ENCODE data around the gene CADM2.

CADM2 gene

DNA sequence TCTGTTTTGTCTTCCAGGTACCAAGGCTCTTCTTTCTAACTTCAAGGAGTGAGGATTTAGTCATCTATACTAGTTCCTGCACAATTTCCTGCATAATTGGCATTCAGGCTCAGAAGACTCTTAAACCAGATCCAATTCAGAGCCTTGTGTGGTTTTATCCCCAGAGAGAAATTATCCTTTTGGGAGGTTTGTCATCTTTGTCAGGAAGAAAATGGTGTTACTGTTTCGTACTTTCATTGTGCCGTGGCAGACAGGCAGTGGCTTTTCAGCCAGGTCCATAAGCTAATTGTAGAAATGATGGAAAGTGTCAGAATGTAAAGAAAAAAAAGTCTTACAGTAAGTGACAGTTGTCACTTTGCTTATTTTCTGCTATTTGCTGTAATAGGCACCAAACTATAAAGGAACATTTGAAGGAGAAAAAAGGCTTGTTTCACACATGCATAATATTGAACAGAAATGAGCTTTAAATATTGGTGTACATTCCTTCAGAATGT is 82.8 kb downstream of the CADM2 start:
- Histone ChIP-seq H2BK5ac (ENCODE audit: low read depth, low read length, poor library complexity, severe bottlenecking) (no peak overlapping the region), H3K9ac (ENCODE audit: low read length) (no peak overlapping the region), H3K27ac (ENCODE audit: low read length, poor library complexity, severe bottlenecking) (no peak overlapping the region), H3K14ac (ENCODE audit: low read length in 2 of 2) (no peak overlapping the region), H4K8ac (ENCODE audit: low read length) (no peak overlapping the region), H3K36me3 (ENCODE audit: control insufficient read depth in 1 of 2, insufficient read depth in 2 of 2, low read depth in 1 of 2, low read length in 2 of 2) (no peaks in the 10 kb centered on the region), H3K23ac (ENCODE audit: low read length in 2 of 2) (no peak overlapping the region), H3K4me3 (ENCODE audit: insufficient read depth in 1 of 2, low read depth in 1 of 2, low read length in 2 of 2) (no peak overlapping the region), H3K27me3 (ENCODE audit: control insufficient read depth in 1 of 2, insufficient read depth in 1 of 2, low read length in 2 of 2) (no peaks in the 10 kb centered on the region), H2BK120ac (ENCODE audit: low read depth, low read length) (no peak overlapping the region), H3K4me1 (ENCODE audit: control insufficient read depth, insufficient read depth, low read depth, low read length) (no peaks in the 10 kb centered on the region), H3K9me3 (ENCODE audit: control insufficient read depth, low read length) (no peaks in the 10 kb centered on the region), H3K79me1 (replicated peaks; ENCODE audit: low read length, poor library complexity, severe bottlenecking) (no peaks in the 10 kb centered on the region), H2BK15ac (ENCODE audit: low read depth, poor library complexity, severe bottlenecking) (no peak overlapping the region), H4K91ac (ENCODE audit: low read length) (no peak overlapping the region), H2BK12ac (ENCODE audit: low read length in 2 of 2) (no peak overlapping the region), H2AFZ (ENCODE audit: low read depth, low read length) (no peak overlapping the region), H3K4me2 (ENCODE audit: low read length, poor library complexity, severe bottlenecking) (no peak overlapping the region), H3K4ac (ENCODE audit: low read depth in 1 of 2, low read length in 2 of 2) (no peak overlapping the region), H2AK5ac (ENCODE audit: low read length, severe bottlenecking) (no peak overlapping the region), H3K18ac (ENCODE audit: low read depth in 1 of 2, low read length in 2 of 2) (no peak overlapping the region)
- 83% methylated on average over 2 of the region's 2 CpGs for WGBS
- DNase-seq: no peak

DNA sequence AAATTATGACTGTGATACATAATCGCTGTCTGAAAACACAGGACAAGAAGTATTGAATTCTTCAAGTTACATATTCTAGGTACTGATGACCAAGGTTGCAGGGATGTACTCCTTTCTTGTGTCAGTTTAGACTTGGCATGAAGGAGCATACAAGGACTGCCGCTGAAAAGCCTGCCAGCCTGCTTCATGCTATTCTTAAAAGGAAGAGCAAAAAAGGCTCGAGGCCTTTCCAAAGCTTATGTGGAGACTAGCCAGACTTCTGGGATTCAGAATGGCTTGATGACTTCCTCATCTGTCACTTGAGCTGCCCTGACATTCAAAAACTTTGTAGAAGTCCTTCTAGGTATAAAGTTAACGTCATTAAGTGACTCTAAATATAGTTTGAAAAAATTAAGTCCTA is 92.0 kb downstream of the CADM2 start:
- Histone ChIP-seq H2BK15ac (ENCODE audit: low read depth, poor library complexity, severe bottlenecking) (no peak overlapping the region), H3K4me1 (ENCODE audit: control insufficient read depth, insufficient read depth, low read depth, low read length) (no peaks in the 10 kb centered on the region), H3K23ac (ENCODE audit: low read length in 2 of 2) (no peak overlapping the region), H3K27ac (ENCODE audit: low read length, poor library complexity, severe bottlenecking) (no peak overlapping the region), H3K9me3 (ENCODE audit: control insufficient read depth, low read length) (no peaks in the 10 kb centered on the region), H2AK5ac (ENCODE audit: low read length, severe bottlenecking) (no peak overlapping the region), H3K4ac (ENCODE audit: low read depth in 1 of 2, low read length in 2 of 2) (no peak overlapping the region), H3K18ac (ENCODE audit: low read depth in 1 of 2, low read length in 2 of 2) (no peak overlapping the region), H2BK12ac (ENCODE audit: low read length in 2 of 2) (no peak overlapping the region), H2BK120ac (ENCODE audit: low read depth, low read length) (no peak overlapping the region), H2AFZ (ENCODE audit: low read depth, low read length) (no peak overlapping the region), H4K91ac (ENCODE audit: low read length) (no peak overlapping the region), H2BK5ac (ENCODE audit: low read depth, low read length, poor library complexity, severe bottlenecking) (no peak overlapping the region), H3K36me3 (ENCODE audit: control insufficient read depth in 1 of 2, insufficient read depth in 2 of 2, low read depth in 1 of 2, low read length in 2 of 2) (no peaks in the 10 kb centered on the region), H3K27me3 (ENCODE audit: control insufficient read depth in 1 of 2, insufficient read depth in 1 of 2, low read length in 2 of 2) (no peaks in the 10 kb centered on the region), H3K4me3 (ENCODE audit: insufficient read depth in 1 of 2, low read depth in 1 of 2, low read length in 2 of 2) (no peak overlapping the region), H3K9ac (ENCODE audit: low read length) (no peak overlapping the region), H3K79me1 (replicated peaks; ENCODE audit: low read length, poor library complexity, severe bottlenecking) (no peaks in the 10 kb centered on the region), H3K14ac (ENCODE audit: low read length in 2 of 2) (no peak overlapping the region), H4K8ac (ENCODE audit: low read length) (no peak overlapping the region), H3K4me2 (ENCODE audit: low read length, poor library complexity, severe bottlenecking) (no peak overlapping the region)
- no peak for DNase-seq
- WGBS: 53% methylated on average over 2 of the region's 4 CpGs

DNA sequence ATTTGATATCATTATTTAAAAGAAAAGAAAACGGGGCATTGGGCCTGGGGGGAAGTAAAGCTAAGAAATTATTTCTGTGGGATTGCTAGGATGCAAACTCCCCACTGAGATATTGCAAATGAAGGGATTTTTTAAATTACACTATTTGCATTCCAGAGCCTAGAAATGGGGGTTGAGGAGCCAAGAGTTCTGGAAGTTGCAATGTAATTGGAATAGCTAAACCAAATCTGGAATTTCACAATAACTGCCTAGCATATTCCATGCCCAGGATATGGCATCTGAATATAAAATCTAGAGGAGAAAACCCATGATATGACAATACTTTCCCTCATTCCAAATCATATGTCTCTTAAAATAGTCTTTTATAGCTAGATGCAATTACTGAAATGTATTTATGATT is 93.0 kb downstream of the CADM2 start:
- Histone ChIP-seq H3K18ac (ENCODE audit: low read depth in 1 of 2, low read length in 2 of 2) (no peak overlapping the region), H2AFZ (ENCODE audit: low read depth, low read length) (no peak overlapping the region), H3K27me3 (ENCODE audit: control insufficient read depth in 1 of 2, insufficient read depth in 1 of 2, low read length in 2 of 2) (no peaks in the 10 kb centered on the region), H2BK15ac (ENCODE audit: low read depth, poor library complexity, severe bottlenecking) (no peak overlapping the region), H3K4me3 (ENCODE audit: insufficient read depth in 1 of 2, low read depth in 1 of 2, low read length in 2 of 2) (no peak overlapping the region), H4K8ac (ENCODE audit: low read length) (no peak overlapping the region), H3K9me3 (ENCODE audit: control insufficient read depth, low read length) (no peaks in the 10 kb centered on the region), H2AK5ac (ENCODE audit: low read length, severe bottlenecking) (no peak overlapping the region), H3K4me2 (ENCODE audit: low read length, poor library complexity, severe bottlenecking) (no peak overlapping the region), H2BK5ac (ENCODE audit: low read depth, low read length, poor library complexity, severe bottlenecking) (no peak overlapping the region), H3K14ac (ENCODE audit: low read length in 2 of 2) (no peak overlapping the region), H3K36me3 (ENCODE audit: control insufficient read depth in 1 of 2, insufficient read depth in 2 of 2, low read depth in 1 of 2, low read length in 2 of 2) (no peaks in the 10 kb centered on the region), H3K23ac (ENCODE audit: low read length in 2 of 2) (no peak overlapping the region), H3K4me1 (ENCODE audit: control insufficient read depth, insufficient read depth, low read depth, low read length) (no peaks in the 10 kb centered on the region), H2BK120ac (ENCODE audit: low read depth, low read length) (no peak overlapping the region), H3K27ac (ENCODE audit: low read length, poor library complexity, severe bottlenecking) (no peak overlapping the region), H2BK12ac (ENCODE audit: low read length in 2 of 2) (no peak overlapping the region), H4K91ac (ENCODE audit: low read length) (no peak overlapping the region), H3K9ac (ENCODE audit: low read length) (no peak overlapping the region), H3K4ac (ENCODE audit: low read depth in 1 of 2, low read length in 2 of 2) (no peak overlapping the region), H3K79me1 (replicated peaks; ENCODE audit: low read length, poor library complexity, severe bottlenecking) (no peaks in the 10 kb centered on the region)
- no peak for DNase-seq
- 17% methylated on average over 1 of the region's 1 CpG for WGBS

DNA sequence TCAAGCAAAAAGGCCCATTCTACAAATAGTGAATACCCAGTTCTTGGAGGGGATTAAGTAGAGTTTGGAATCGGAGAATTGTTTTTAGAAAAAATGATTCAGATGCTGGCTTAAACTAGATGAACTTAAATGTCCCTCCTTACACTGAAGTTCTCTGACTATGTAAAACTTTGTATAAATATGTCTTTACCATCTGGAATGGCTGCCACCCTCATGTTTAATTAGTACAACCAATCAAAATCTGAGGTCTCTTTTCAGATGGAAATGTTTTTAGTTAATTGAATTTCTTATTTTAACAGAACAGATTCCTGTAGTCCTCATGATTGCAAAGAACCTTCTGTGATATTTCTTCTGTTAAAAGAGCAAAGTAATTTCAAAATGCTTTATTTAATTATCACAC is 94.8 kb downstream of the CADM2 start:
- Histone ChIP-seq H2BK120ac (ENCODE audit: low read depth, low read length) (no peak overlapping the region), H3K79me1 (replicated peaks; ENCODE audit: low read length, poor library complexity, severe bottlenecking) (no peaks in the 10 kb centered on the region), H2BK5ac (ENCODE audit: low read depth, low read length, poor library complexity, severe bottlenecking) (no peak overlapping the region), H3K9ac (ENCODE audit: low read length) (no peak overlapping the region), H3K4ac (ENCODE audit: low read depth in 1 of 2, low read length in 2 of 2) (no peak overlapping the region), H3K9me3 (ENCODE audit: control insufficient read depth, low read length) (no peaks in the 10 kb centered on the region), H4K91ac (ENCODE audit: low read length) (no peak overlapping the region), H3K27me3 (ENCODE audit: control insufficient read depth in 1 of 2, insufficient read depth in 1 of 2, low read length in 2 of 2) (no peaks in the 10 kb centered on the region), H3K23ac (ENCODE audit: low read length in 2 of 2) (no peak overlapping the region), H3K4me2 (ENCODE audit: low read length, poor library complexity, severe bottlenecking) (no peak overlapping the region), H3K4me3 (ENCODE audit: insufficient read depth in 1 of 2, low read depth in 1 of 2, low read length in 2 of 2) (no peak overlapping the region), H3K36me3 (ENCODE audit: control insufficient read depth in 1 of 2, insufficient read depth in 2 of 2, low read depth in 1 of 2, low read length in 2 of 2) (no peaks in the 10 kb centered on the region), H3K4me1 (ENCODE audit: control insufficient read depth, insufficient read depth, low read depth, low read length) (no peaks in the 10 kb centered on the region), H2BK15ac (ENCODE audit: low read depth, poor library complexity, severe bottlenecking) (no peak overlapping the region), H3K27ac (ENCODE audit: low read length, poor library complexity, severe bottlenecking) (no peak overlapping the region), H2AFZ (ENCODE audit: low read depth, low read length) (no peak overlapping the region), H3K14ac (ENCODE audit: low read length in 2 of 2) (no peak overlapping the region), H2BK12ac (ENCODE audit: low read length in 2 of 2) (no peak overlapping the region), H2AK5ac (ENCODE audit: low read length, severe bottlenecking) (no peak overlapping the region), H3K18ac (ENCODE audit: low read depth in 1 of 2, low read length in 2 of 2) (no peak overlapping the region), H4K8ac (ENCODE audit: low read length) (no peak overlapping the region)
- no peak for DNase-seq
- no CpG with 5 or more reads among the region's 1 CpG for WGBS

All from mesenchymal stem cell (in vitro differentiated cells and primary cell).